Stimulated activated CD8-positive, alpha-beta memory T cell treated with anti-CD3 and anti-CD28 coated beads, Interleukin-12 subunit alpha, Interleukin-12 subunit beta, amount 100 ng/mL, for 24 hours (primary cell): Measurements from ENCODE around the gene SPAG6.

Experiments
- DNase-seq: peaks from one replicate; pipeline ENCODE4 v3.0.0-alpha.2; 2020; ENCODE audit errors: extremely low read depth

Gene SPAG6

DNA sequence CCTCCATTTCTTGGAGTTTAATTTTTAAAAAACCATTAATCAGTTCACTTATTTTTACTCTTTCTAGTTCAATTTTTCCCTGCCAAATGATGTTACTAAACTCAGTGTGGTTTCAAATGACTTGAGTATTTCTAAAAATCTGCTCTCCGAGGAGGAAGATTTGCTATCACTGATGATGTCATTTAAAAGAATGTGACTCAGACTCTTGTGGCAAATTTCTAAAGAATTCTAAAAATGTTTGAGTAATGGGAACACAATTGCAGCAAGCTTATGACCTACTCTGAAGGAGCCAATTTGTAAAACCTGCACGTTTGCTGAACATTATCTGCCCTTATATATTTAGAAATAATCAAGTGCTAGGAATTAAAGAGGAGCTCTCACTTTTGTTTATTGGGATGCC is 88.6 kb downstream of the SPAG6 start:
- DNase-seq = no peak

DNA sequence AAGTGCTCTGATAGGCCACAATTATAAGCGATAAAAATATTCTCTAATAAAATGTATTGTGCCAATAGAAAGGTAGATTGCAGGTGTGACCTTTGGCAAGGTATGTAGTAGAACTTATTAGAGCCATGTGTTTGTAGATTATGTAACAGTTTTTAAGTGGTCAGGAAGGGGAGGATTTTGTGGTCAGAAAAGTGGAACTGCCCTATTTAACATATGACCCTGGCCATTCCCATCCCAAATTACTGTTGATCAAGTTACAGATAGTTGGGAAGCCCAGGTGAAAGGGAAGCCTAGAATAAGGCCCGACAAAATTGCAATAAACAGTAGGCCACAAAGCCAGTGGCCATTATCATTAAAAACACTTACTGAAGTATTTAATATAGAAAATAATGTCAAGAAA is 89.2 kb downstream of the SPAG6 start:
- no peak for DNase-seq

DNA sequence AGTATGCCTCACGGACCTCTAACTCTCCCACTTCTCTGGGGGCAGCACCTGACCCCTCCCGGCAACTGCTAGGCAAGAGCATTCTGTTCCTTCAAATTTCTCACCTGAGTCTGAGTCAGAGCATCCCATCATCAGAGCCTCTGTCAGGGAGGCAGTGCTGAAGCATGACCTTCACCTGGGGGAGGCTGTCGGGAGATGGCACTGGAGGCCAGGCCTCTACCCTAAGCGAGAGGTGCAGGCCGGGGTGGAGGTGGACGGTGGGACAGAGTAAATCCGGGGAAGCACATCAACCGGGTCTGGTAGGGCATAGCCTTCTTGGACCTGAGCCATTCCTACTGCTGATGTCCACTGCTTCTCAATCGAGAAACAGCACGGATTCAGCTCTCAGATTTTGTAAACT is 90.4 kb downstream of the SPAG6 start:
- no peak for DNase-seq

DNA sequence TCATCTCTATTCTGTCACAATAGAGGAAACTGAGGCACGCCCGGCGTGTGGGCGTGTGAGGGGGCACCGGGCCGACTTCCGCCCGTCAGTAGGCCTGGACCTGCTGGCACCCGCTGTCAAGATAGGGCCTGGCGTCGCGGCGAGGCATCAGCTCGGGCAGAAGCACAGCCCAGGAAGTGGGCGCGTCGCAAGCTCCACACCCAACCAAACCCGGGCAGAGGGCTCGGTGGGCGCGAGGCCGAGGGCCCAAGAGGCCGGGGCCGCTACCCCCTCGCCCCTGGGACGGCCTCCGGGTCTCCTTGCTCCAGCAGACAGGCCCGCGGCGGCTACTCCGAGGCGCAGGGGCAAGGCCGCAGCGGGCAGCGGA is 91.2 kb downstream of the SPAG6 start:
- DNase-seq = no peak

DNA sequence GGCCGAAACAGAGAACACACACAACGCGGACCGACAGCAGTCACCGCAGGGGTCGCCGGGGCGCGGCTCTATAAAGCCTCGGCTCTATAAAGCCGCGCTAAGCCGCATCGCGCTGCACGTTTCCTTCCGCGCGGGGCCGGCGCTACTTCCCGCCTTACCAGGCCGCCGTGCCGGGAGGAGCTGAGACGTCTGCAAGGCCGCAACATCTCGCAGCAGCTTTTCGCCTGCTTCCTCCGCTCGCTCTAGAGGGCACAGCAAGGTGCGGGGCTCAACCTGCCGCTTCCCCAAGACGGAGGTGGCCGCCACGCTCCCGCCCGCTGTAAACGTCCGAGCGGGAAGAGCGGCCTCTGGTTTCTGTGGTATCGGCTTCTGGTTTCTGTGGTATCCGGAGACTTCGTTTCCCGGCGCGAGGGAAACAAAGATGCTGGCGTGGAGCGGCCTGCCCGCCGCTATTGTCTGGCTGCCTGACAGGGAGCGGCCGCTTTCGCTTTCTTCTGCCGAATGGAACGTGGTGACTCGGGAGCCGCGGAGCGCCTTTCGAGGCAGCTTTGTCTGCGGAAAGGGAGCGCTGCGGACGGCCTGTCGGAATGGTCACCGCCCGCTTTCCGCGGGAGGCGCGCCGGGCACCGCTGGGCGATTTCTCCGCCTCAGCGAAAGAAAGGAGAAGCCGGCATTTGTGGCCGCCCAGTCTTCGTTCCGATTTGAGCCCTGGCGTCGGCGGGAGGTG is 91.8 kb downstream of the SPAG6 start:
- DNase-seq = peak; percentile 62

GRCh38 chr10:22437620-22438588 is 92.6 kb downstream of the SPAG6 start:
- DNase-seq = no peak

GRCh38 chr10:22438711-22439110 is 93.4 kb downstream of the SPAG6 start:
- DNase-seq = no peak

DNA sequence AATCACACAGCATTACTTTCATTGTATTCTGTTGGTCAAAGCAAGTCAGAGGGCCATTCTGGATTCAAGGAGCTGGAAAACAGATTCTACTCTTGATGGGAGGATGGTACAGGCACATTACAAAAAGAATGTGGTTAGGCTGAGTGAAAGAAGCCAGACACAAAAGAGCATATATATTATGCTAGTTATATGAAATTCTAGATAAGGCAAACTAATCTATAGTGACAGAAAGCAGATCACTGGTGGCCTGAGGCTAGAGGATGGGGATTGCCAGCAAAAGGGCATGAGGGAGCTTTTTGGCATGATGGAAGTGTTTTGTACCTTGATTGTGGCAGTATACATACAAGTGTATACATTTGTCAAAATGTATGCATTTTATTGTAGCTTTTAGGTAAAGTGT is 96.8 kb downstream of the SPAG6 start:
- no peak for DNase-seq

DNA sequence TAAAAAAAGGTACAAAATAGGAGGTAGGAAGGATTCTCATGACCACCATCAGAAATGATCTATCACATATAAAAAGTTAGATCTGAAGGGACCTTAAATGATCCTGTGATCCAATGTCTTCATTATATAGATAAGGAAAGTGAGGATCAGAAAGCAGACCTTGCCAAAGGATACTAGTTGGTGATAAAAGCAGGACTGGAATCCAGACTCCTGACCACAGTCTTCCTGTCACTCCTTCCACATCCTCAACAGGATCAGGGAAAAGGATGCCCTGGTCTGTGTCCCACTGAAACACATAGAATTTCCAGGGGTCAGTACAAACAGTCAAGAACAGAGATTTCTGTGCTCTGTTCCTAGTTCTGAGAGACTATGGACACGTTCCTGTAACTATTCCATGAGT is 97.2 kb downstream of the SPAG6 start:
- DNase-seq = no peak

GRCh38 chr10:22443175-22443901 is 98.0 kb downstream of the SPAG6 start:
- no peak for DNase-seq

- no peak for DNase-seq
Measured at GRCh38 chr10:22444219-22444788, 99.0 kb downstream of the SPAG6 start.

DNA sequence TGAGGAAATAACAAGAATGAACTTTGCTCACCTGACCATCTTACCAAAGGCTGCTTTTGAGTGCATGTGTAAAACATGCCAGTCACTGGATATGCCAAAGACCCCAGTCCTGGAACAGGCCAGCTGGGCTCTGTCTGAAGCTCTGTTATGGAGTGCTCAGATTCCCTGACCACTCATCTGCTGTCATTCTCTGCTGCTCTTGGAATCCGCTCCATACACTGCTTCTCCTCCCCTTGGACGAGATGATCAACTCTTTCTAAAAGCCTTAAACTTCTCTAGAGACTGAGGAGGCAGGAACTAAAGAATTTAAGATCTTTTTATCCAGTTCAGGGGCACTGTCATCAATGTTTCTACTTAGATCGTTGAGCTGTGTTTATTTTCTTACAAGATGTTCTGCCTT is 100.2 kb downstream of the SPAG6 start:
- DNase-seq = no peak

DNA sequence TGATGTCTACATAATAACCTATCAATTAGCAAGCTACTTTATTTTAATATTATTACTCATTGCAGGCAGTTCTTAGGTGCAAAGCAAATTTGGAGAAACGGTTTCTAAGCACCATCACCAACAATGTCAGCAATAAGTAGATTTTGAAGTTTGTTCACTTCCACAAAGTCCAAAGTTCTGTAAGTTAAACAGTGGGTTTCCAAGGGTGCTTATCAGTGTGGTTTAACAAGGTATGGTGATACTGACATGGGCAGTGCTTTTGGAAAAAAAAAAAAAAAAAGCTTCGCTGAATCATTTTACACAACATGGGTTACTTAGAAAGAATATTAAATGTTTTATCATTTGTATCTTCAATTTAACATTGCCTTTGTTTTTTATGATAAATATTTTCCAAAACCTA is 101.8 kb downstream of the SPAG6 start:
- DNase-seq = no peak

GRCh38 chr10:22451346-22451745 is 106.0 kb downstream of the SPAG6 start:
- DNase-seq = no peak

DNA sequence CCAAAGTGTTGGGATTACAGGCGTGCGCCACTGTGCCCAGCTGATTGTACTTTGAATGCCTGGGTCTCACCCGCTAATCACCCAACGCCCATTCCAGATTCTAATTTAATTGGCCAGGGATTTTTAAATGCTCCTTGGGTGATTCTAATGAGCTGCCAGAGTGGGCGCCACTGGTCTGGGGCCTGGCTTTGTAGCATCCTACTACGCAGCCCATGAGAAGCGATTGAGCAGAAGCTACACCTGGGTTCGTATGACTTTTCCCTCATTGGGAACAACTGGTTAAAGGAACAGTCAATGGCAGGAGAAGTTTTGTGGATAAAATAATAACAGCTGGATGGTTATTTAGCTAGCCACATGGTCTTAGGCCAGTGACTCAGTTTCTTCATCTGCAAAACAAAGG is 108.0 kb downstream of the SPAG6 start:
- no peak for DNase-seq

GRCh38 chr10:22453948-22454591 is 108.8 kb downstream of the SPAG6 start:
- no peak for DNase-seq

- no peak for DNase-seq
Measured at GRCh38 chr10:22454634-22455033, 109.3 kb downstream of the SPAG6 start.

- no peak for DNase-seq
Measured at GRCh38 chr10:22455068-22455857, 110.0 kb downstream of the SPAG6 start.

DNA sequence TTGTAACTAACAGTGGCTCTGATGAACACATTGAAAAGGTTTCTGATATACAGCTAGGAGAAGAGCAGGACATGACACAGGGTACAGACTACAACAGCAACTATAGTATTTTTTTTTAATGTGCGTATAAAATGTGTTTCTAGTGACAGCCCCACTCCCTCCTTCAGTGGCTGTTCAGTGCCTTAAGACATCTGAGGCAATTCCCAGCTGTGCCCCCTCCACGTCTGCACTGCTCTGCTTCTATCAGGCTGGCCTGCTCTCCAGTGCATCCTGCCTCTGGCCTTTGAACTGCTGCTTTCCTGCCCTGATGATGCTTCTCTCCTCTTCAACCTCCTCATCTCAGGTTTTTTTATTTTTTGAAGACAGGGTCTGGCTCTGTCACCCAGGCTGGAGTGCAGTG is 111.2 kb downstream of the SPAG6 start:
- no peak for DNase-seq

DNA sequence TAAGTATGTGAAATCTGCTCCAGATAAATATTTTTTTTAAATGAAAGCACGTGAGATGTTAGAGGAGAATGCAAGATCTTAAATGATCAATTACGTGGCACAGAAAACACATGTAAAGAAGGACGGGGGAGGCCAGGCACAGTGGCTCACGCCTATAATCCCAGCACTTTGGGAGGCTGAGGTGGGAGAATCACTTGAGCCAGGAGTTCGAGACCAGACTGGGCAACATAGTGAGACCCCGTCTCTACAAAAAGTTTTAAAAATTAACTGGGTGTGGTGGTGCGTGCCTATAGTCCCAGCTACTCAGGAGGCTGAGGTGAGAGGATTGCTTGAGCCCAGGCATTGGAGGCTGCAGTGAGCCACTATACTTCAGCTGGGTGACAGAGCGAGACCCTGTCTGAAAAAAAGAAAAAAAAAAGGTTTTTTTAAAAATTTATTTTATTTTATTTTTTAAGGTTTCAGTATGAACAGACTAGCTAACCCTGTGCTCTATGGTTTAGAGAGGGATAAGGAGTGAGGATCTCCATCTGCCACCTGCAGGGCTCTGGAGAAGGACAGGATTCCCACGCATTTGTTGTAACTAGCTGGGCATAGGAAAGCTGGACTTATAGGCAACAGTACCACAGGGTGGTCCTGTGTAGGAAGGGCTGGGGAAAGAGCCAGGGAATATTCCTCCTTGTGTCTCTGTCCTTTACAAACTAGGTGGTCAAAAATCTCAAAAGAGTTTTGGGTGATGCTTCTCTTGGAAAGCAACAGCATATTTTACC is 113.2 kb downstream of the SPAG6 start:
- no peak for DNase-seq
